ENCODE measurements around the gene MAEL. TPM values are rescaled to one million over a fixed set of nuclear protein-coding genes. Genes with fewer than 3 reads are reported as not detected.

The MAEL gene
- total RNA-seq, 1 donor from 2014 or later, result not detected

- H3K36me3 Mint-ChIP-seq (ENCODE audit: insufficient read depth), result no peaks in the 10 kb centered on the region
- no peak overlapping the region for H3K4me3 Mint-ChIP-seq (ENCODE audit: low read depth)
- TF ChIP-seq CTCF (IDR thresholded peaks at IDR 0.05; ENCODE audit: unreplicated experiment), result no peak
- H3K4me1 Mint-ChIP-seq (ENCODE audit: low read depth), result peaks cover 7% of the 10 kb centered on the region
- no peaks in the 10 kb centered on the region for H3K9me3 Mint-ChIP-seq (ENCODE audit: low read depth)
- H3K27me3 Mint-ChIP-seq, result peaks cover 76% of the 10 kb centered on the region
- no peak for DNase-seq (ENCODE audit: low spot score, unreplicated experiment)
- no peak overlapping the region for H3K27ac Mint-ChIP-seq
Measured at GRCh38 chr1:166972826-166973225, 16.3 kb upstream of the MAEL start.

- no peak for TF ChIP-seq CTCF (IDR thresholded peaks at IDR 0.05; ENCODE audit: unreplicated experiment)
- peak overlapping the region; percentile 2 for H3K27ac Mint-ChIP-seq
- H3K4me3 Mint-ChIP-seq (ENCODE audit: low read depth), result peak overlapping the region; percentile 78
Measured at GRCh38 chr1:166974647-166975345, 14.3 kb upstream of the MAEL start.

DNA sequence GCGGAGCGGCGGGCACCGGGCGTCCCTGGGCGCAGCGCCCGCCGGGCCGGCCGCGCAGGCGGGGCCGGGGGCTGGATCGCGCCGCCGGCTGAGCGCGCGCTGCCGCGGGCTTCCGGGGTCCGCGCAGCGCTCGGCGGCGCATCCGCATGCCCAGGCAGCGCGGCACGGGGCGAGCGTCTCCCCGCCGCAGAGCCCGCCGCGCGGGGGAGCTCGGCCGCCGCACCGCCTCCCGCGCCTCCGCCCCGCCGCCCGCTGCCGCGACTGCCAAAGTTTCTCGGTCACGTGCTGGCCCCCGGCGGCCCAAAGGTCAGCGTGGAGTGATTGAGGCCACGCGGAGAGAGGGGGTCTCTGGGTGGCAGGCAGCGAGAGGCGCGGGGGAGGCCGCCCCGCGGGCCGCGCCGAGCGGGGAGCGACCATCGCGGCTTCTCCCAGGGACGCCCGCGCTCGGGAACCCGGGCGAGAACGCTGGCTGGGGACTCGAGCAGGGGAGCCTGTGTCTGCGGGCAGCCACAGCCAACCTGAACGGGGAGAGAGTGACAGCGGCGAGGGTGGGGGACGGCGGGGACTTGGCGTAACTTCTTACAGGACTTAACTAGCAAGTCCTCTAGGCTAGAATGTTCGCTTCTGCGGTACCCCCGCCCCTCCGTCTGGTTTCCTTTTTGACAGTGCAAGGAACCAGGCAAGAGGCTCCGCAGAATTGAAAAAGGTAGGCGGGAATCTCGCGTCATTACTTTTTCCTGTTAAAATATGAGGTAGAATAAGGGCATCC, 13.5 kb upstream of the MAEL start, which contains the start of gene ILDR2:
Gene ILDR2 (minus strand): TSS at position 180 of the 769 bp plus-strand sequence. CDS start 272 bp downstream, outside the sequence.
- DNase-seq (ENCODE audit: low spot score, unreplicated experiment), result peak; percentile 40
- H3K9me3 Mint-ChIP-seq (ENCODE audit: low read depth), result no peaks in the 10 kb centered on the region
- H3K36me3 Mint-ChIP-seq (ENCODE audit: insufficient read depth), result no peaks in the 10 kb centered on the region
- H3K4me3 Mint-ChIP-seq (ENCODE audit: low read depth), result peak within 1 kb of the TSS; percentile 78
- peak within 1 kb of the TSS; percentile 2 for H3K27ac Mint-ChIP-seq
- peaks cover 75% of the 10 kb centered on the region for H3K27me3 Mint-ChIP-seq
- peak; percentile 29 for TF ChIP-seq CTCF (IDR thresholded peaks at IDR 0.05; ENCODE audit: unreplicated experiment)
- H3K4me1 Mint-ChIP-seq (ENCODE audit: low read depth), result peaks cover 10% of the 10 kb centered on the region

More at GRCh38 chr1:166974647-166975345, 14.3 kb upstream of the MAEL start:
- peaks cover 10% of the 10 kb centered on the region for H3K4me1 Mint-ChIP-seq (ENCODE audit: low read depth)
- DNase-seq (ENCODE audit: low spot score, unreplicated experiment), result no peak
- H3K27me3 Mint-ChIP-seq, result peaks cover 81% of the 10 kb centered on the region
- no peaks in the 10 kb centered on the region for H3K9me3 Mint-ChIP-seq (ENCODE audit: low read depth)
- no peaks in the 10 kb centered on the region for H3K36me3 Mint-ChIP-seq (ENCODE audit: insufficient read depth)

DNA sequence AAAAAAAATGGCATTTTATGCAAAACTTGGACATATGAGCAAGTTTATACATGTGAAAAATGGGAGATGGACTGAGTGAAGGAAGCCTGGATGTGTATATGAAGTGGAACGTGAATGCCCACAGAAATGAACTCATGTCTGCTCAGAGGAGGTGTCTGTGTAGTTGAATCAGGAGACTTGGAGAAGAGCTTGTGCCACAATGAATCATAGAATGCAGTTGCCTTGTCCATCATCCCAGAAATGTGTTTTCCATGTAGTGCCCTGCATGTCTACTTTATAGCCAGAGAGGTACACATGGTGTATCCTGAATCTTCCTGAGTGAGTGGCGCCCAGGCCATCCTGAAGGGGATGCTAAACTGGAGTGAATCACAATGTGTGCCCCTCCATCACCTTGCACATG, 11.1 kb upstream of the MAEL start:
- no peak for TF ChIP-seq CTCF (IDR thresholded peaks at IDR 0.05; ENCODE audit: unreplicated experiment)
- peaks cover 10% of the 10 kb centered on the region for H3K4me1 Mint-ChIP-seq (ENCODE audit: low read depth)
- DNase-seq (ENCODE audit: low spot score, unreplicated experiment), result no peak
- peaks cover 61% of the 10 kb centered on the region for H3K27me3 Mint-ChIP-seq
- H3K9me3 Mint-ChIP-seq (ENCODE audit: low read depth), result no peaks in the 10 kb centered on the region
- no peaks in the 10 kb centered on the region for H3K36me3 Mint-ChIP-seq (ENCODE audit: insufficient read depth)
- no peak overlapping the region for H3K4me3 Mint-ChIP-seq (ENCODE audit: low read depth)
- no peak overlapping the region for H3K27ac Mint-ChIP-seq

GRCh38 chr1:166978821-166979220, 10.3 kb upstream of the MAEL start:
- Mint-ChIP-seq H3K4me1 (ENCODE audit: low read depth) (peaks cover 10% of the 10 kb centered on the region), H3K27ac (no peak overlapping the region), H3K27me3 (peaks cover 52% of the 10 kb centered on the region), H3K9me3 (ENCODE audit: low read depth) (no peaks in the 10 kb centered on the region), H3K4me3 (ENCODE audit: low read depth) (no peak overlapping the region), H3K36me3 (ENCODE audit: insufficient read depth) (no peaks in the 10 kb centered on the region)
- TF ChIP-seq CTCF (IDR thresholded peaks at IDR 0.05; ENCODE audit: unreplicated experiment), result no peak
- DNase-seq (ENCODE audit: low spot score, unreplicated experiment), result no peak
